ENCODE data around the gene ANAPC7. TPM values are rescaled to one million over a fixed set of nuclear protein-coding genes. Genes with fewer than 3 reads are reported as not detected.

Gene ANAPC7
- total RNA-seq, 4 donors from 2014 or later, result 28.4 to 42.0 (median 37.3) TPM

- intact Hi-C loops (cut with DNase I; ENCODE audit: low total_unique reads), result no loop called here
- TF ChIP-seq CTCF (IDR thresholded peaks at IDR 0.05) (no peak), POLR2A (IDR thresholded peaks at IDR 0.05) (no peak)
- H3K4me3 ChIP-seq (ENCODE audit: low read depth, poor library complexity, severe bottlenecking), result no peak overlapping the region
- WGBS, 2 donors, result 64 to 76% methylated on average over 8 of the region's 8 CpGs
- no peak for DNase-seq (ENCODE audit: low spot score in 2 of 2)
Measured at GRCh38 chr12:110339184-110339952, 64.1 kb downstream of the ANAPC7 start.

- TF ChIP-seq CTCF (IDR thresholded peaks at IDR 0.05), result no peak
- no peak for TF ChIP-seq POLR2A (IDR thresholded peaks at IDR 0.05)
- no peak overlapping the region for H3K4me3 ChIP-seq (ENCODE audit: low read depth, poor library complexity, severe bottlenecking)
- WGBS, 2 donors, result 76 to 84% methylated on average over 3 of the region's 3 CpGs
- no peak for DNase-seq (ENCODE audit: low spot score in 2 of 2)
- intact Hi-C loops (cut with DNase I; ENCODE audit: low total_unique reads), result no loop called here
Measured at GRCh38 chr12:110338754-110339153, 64.8 kb downstream of the ANAPC7 start.

GRCh38 chr12:110337912-110338710 lies 65.4 kb downstream of the ANAPC7 start:
- no peak overlapping the region for H3K4me3 ChIP-seq (ENCODE audit: low read depth, poor library complexity, severe bottlenecking)
- DNase-seq (ENCODE audit: low spot score in 2 of 2), result no peak
- TF ChIP-seq CTCF (IDR thresholded peaks at IDR 0.05) (no peak), POLR2A (IDR thresholded peaks at IDR 0.05) (no peak)
- intact Hi-C loops (cut with DNase I; ENCODE audit: low total_unique reads), result no loop called here
- WGBS, 2 donors, result 88 to 90% methylated on average over 11 of the region's 11 CpGs

GRCh38 chr12:110335481-110336045 lies 67.9 kb downstream of the ANAPC7 start:
- TF ChIP-seq CTCF (IDR thresholded peaks at IDR 0.05) (no peak), POLR2A (IDR thresholded peaks at IDR 0.05) (no peak)
- 87% methylated on average over 4 of the region's 4 CpGs for WGBS, 2 donors
- no peak for DNase-seq (ENCODE audit: low spot score in 2 of 2)
- H3K4me3 ChIP-seq (ENCODE audit: low read depth, poor library complexity, severe bottlenecking), result no peak overlapping the region
- intact Hi-C loops (cut with DNase I; ENCODE audit: low total_unique reads), result no loop called here

GRCh38 chr12:110333201-110333600 lies 70.3 kb downstream of the ANAPC7 start:
- intact Hi-C loops (cut with DNase I; ENCODE audit: low total_unique reads), result no loop called here
- TF ChIP-seq CTCF (IDR thresholded peaks at IDR 0.05) (no peak), POLR2A (IDR thresholded peaks at IDR 0.05) (no peak)
- no peak for DNase-seq (ENCODE audit: low spot score in 2 of 2)
- no peak overlapping the region for H3K4me3 ChIP-seq (ENCODE audit: low read depth, poor library complexity, severe bottlenecking)

Measured in lower leg skin (tissue), 4 donors.